H9 (cell line): ENCODE measurements around the gene P2RX2. TPM values are rescaled to one million over a fixed set of nuclear protein-coding genes. Genes with fewer than 3 reads are reported as not detected.
A peak's percentile ranks its signal among the peaks of the same experiment; 100 is the strongest.

Experiments
- DNase-seq: peaks from one replicate; pipeline ENCODE4 v3.0.0-alpha.2; 2017
- H2AFZ ChIP-seq: one replicate; pipeline ENCODE4 v1.6.1; 2013; ENCODE audit warnings: mild to moderate bottlenecking, low read length, control low read depth, moderate library complexity
- H2AK5ac ChIP-seq: 2 replicates; pipeline ENCODE4 v1.6.1; 2013; ENCODE audit warnings: low read length, control low read depth, mixed read lengths; ENCODE audit not compliant: insufficient read length
- H2BK120ac ChIP-seq: one replicate; pipeline ENCODE4 v1.6.1; 2013; ENCODE audit warnings: low read depth, mild to moderate bottlenecking, low read length, control low read depth, inconsistent platforms; ENCODE audit not compliant: poor library complexity, severe bottlenecking
- H2BK12ac ChIP-seq: 2 replicates; pipeline ENCODE4 v1.6.1; 2013; ENCODE audit warnings: low read length, control low read depth, mixed read lengths, low read depth; ENCODE audit not compliant: insufficient read length
- H2BK15ac ChIP-seq: 2 replicates; pipeline ENCODE4 v1.6.1; 2013; ENCODE audit warnings: low read depth, low read length, control low read depth
- H2BK20ac ChIP-seq: one replicate; pipeline ENCODE4 v1.6.1; 2013; ENCODE audit warnings: low read depth, mild to moderate bottlenecking, low read length, control low read depth, inconsistent platforms; ENCODE audit not compliant: poor library complexity, severe bottlenecking
- H2BK5ac ChIP-seq: 2 replicates; pipeline ENCODE4 v1.6.1; 2013; ENCODE audit warnings: low read length, control low read depth, mixed read lengths; ENCODE audit not compliant: insufficient read length
- H3K14ac ChIP-seq: 2 replicates; pipeline ENCODE4 v1.6.1; 2013; ENCODE audit warnings: low read length, control low read depth; ENCODE audit not compliant: insufficient read depth
- H3K18ac ChIP-seq: 2 replicates; pipeline ENCODE4 v1.6.1; 2013; ENCODE audit warnings: low read depth, mild to moderate bottlenecking, mixed read lengths, low read length, control low read depth; ENCODE audit not compliant: insufficient read length
- H3K23ac ChIP-seq: 2 replicates; pipeline ENCODE4 v1.6.1; 2013; ENCODE audit warnings: low read length, control low read depth, mixed read lengths, low read depth; ENCODE audit not compliant: insufficient read length
- H3K23me2 ChIP-seq: 2 replicates; pipeline ENCODE4 v1.6.1; 2013; ENCODE audit warnings: low read depth, mild to moderate bottlenecking, mixed read lengths, low read length, control low read depth; ENCODE audit not compliant: insufficient read length, poor library complexity, severe bottlenecking
- H3K27ac ChIP-seq: 2 replicates; pipeline ENCODE4 v1.5.1; 2013; ENCODE audit warnings: low read length, control low read depth, mixed read lengths, low read depth; ENCODE audit not compliant: insufficient read length
- H3K27me3 ChIP-seq: 2 replicates; pipeline ENCODE4 v1.6.1; 2013; ENCODE audit warnings: low read length, control low read depth, inconsistent platforms; ENCODE audit not compliant: insufficient read depth
- H3K4ac ChIP-seq: 2 replicates; pipeline ENCODE4 v1.6.1; 2013; ENCODE audit warnings: low read depth, mild to moderate bottlenecking, control low read depth, inconsistent platforms, low read length, moderate library complexity
- H3K4me1 ChIP-seq: 2 replicates; pipeline ENCODE4 v1.6.1; 2013; ENCODE audit warnings: low read length, control low read depth, inconsistent platforms; ENCODE audit not compliant: insufficient read depth
- H3K4me2 ChIP-seq: 2 replicates; pipeline ENCODE4 v1.6.1; 2013; ENCODE audit warnings: low read length, control low read depth, mixed read lengths; ENCODE audit not compliant: insufficient read length, insufficient read depth
- H3K56ac ChIP-seq: 2 replicates; pipeline ENCODE4 v1.6.1; 2013; ENCODE audit warnings: low read depth, mild to moderate bottlenecking, mixed read lengths, low read length, control low read depth; ENCODE audit not compliant: insufficient read length
- H3K79me1 ChIP-seq: 2 replicates; pipeline ENCODE4 v1.6.1; 2013; ENCODE audit warnings: low read depth, mild to moderate bottlenecking, moderate library complexity, low read length, control low read depth, inconsistent platforms; ENCODE audit not compliant: insufficient read depth, poor library complexity, severe bottlenecking
- H3K79me2 ChIP-seq: 2 replicates; pipeline ENCODE4 v1.6.1; 2013; ENCODE audit warnings: low read length, control low read depth, inconsistent platforms; ENCODE audit not compliant: insufficient read depth
- H3K9ac ChIP-seq: 2 replicates; pipeline ENCODE4 v1.6.1; 2013; ENCODE audit warnings: low read length, control low read depth, mixed read lengths; ENCODE audit not compliant: insufficient read length; ENCODE audit errors: extremely low read depth
- H3K9me3 ChIP-seq: one replicate; pipeline ENCODE4 v1.6.1; 2013; ENCODE audit warnings: low read depth, low read length, inconsistent platforms; ENCODE audit not compliant: control insufficient read depth
- H3T11ph ChIP-seq: one replicate; pipeline ENCODE4 v1.6.1; 2013; ENCODE audit warnings: mild to moderate bottlenecking, low read length, control low read depth, inconsistent platforms
- H4K20me1 ChIP-seq: one replicate; pipeline ENCODE4 v1.6.1; 2013; ENCODE audit not compliant: control insufficient read depth, insufficient read length, insufficient read depth
- H4K5ac ChIP-seq: 2 replicates; pipeline ENCODE4 v1.6.1; 2013; ENCODE audit warnings: low read depth, mild to moderate bottlenecking, mixed read lengths, low read length, control low read depth; ENCODE audit not compliant: insufficient read length
- H4K8ac ChIP-seq: replicated peaks from 2 replicates; pipeline ENCODE4 v1.6.1; 2013; ENCODE audit warnings: low read length, control low read depth, mixed read lengths, low read depth; ENCODE audit not compliant: insufficient read length
- H4K91ac ChIP-seq: 2 replicates; pipeline ENCODE4 v1.6.1; 2013; ENCODE audit warnings: low read depth, mild to moderate bottlenecking, moderate library complexity, mixed read lengths, low read length, control low read depth; ENCODE audit not compliant: insufficient read length
- H3K27ac Mint-ChIP-seq, 3 experiments: 2 replicates in 2 of 3; 3 replicates in 1 of 3; pipeline ENCODE4 v1.8.0; 2020 to 2021; ENCODE audit warnings: mixed read lengths in 3 of 3, mild to moderate bottlenecking in 1 of 3, moderate library complexity in 1 of 3
- H3K27me3 Mint-ChIP-seq: 2 replicates; pipeline ENCODE4 v1.8.0; 2021; ENCODE audit warnings: low read depth, mild to moderate bottlenecking, moderate library complexity, mixed read lengths
- H3K36me3 Mint-ChIP-seq, 3 experiments: 2 replicates in 2 of 3; 3 replicates in 1 of 3; pipeline ENCODE4 v1.8.0; 2020 to 2021; ENCODE audit warnings: low read depth in 3 of 3, mixed read lengths in 3 of 3; ENCODE audit not compliant: insufficient read depth in 1 of 3
- H3K4me1 Mint-ChIP-seq, 2 experiments: 2 replicates each; pipeline ENCODE4 v1.8.0; 2020; ENCODE audit warnings: mixed read lengths in 2 of 2
- H3K4me3 Mint-ChIP-seq, 2 experiments: 2 replicates in 1 of 2; 3 replicates in 1 of 2; pipeline ENCODE4 v1.8.0; 2020 to 2021; ENCODE audit warnings: mild to moderate bottlenecking in 2 of 2, mixed read lengths in 2 of 2, moderate library complexity in 1 of 2
- H3K9me3 Mint-ChIP-seq, 2 experiments: 2 replicates in 1 of 2; 3 replicates in 1 of 2; pipeline ENCODE4 v1.8.0; 2020; ENCODE audit warnings: mild to moderate bottlenecking in 2 of 2, mixed read lengths in 2 of 2, moderate library complexity in 1 of 2
- WGBS: extraction: QIAGEN DNeasy Blood & Tissue Kit; methylation state at CpG from one replicate; pipeline ENCODE4 v1.1.7; 2013; ENCODE audit warnings: missing lambda C conversion rate, low lambda C conversion rate, mixed read lengths; ENCODE audit not compliant: insufficient read length; ENCODE audit errors: extremely low coverage; 5-methylcytosine and 5-hydroxymethylcytosine counted together
- total RNA-seq: library from RNA; stranded (reverse); gene quantifications from 2 replicates; pipeline ENCODE4 v1.2.1, GENCODE V29; 2021
- TF ChIP-seq, protein P1 (sequence below): fragments of 200-600 bp; sonication (generic); conservative IDR thresholded peaks from 3 replicates; pipeline ENCODE4 v1.8.0; 2021; ENCODE audit warnings: antibody characterized with exemption, mild to moderate bottlenecking

Gene P2RX2
- total RNA-seq, 1 experiment from 2014 or later = 1.8 TPM

DNA sequence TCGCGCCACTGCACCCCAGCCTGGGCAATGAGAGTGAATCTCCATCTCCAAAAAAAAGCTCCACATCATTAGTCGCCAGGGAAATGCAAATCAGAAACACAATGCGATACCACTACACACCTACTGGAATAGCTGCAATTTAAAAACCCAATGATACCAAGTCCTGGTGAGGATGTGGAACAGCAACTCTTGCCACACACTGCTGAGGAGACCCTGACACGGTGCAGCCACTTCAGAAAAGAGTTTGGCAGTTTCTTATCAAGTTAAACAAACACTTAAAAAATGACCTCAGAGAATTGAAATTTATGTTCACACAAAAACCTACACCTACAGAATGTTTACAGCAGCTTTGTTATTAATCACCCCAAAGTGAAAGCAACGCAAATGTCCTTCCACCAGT is 12.1 kb downstream of the P2RX2 start:
- no peak overlapping the region for H2BK120ac ChIP-seq
- H3K14ac ChIP-seq = no peak overlapping the region
- H3K27ac Mint-ChIP-seq = peak overlapping the region in 1 of 3 experiments; percentile 53; a peak in 2 of 7 replicates
- H2AK5ac ChIP-seq = no peak overlapping the region
- no peak overlapping the region for H2BK12ac ChIP-seq
- H3K23ac ChIP-seq = no peak overlapping the region
- no peaks in the 10 kb centered on the region for H3K79me1 ChIP-seq
- H3K9me3 Mint-ChIP-seq = no peaks in the 10 kb centered on the region
- H4K20me1 ChIP-seq = no peaks in the 10 kb centered on the region
- TF ChIP-seq, protein P1, sequence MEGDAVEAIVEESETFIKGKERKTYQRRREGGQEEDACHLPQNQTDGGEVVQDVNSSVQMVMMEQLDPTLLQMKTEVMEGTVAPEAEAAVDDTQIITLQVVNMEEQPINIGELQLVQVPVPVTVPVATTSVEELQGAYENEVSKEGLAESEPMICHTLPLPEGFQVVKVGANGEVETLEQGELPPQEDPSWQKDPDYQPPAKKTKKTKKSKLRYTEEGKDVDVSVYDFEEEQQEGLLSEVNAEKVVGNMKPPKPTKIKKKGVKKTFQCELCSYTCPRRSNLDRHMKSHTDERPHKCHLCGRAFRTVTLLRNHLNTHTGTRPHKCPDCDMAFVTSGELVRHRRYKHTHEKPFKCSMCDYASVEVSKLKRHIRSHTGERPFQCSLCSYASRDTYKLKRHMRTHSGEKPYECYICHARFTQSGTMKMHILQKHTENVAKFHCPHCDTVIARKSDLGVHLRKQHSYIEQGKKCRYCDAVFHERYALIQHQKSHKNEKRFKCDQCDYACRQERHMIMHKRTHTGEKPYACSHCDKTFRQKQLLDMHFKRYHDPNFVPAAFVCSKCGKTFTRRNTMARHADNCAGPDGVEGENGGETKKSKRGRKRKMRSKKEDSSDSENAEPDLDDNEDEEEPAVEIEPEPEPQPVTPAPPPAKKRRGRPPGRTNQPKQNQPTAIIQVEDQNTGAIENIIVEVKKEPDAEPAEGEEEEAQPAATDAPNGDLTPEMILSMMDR = no peak
- H4K8ac ChIP-seq = no peak overlapping the region
- H2BK20ac ChIP-seq = no peak overlapping the region
- H3K4me2 ChIP-seq = no peak overlapping the region
- no peak overlapping the region for H2BK5ac ChIP-seq
- H3K23me2 ChIP-seq = no peaks in the 10 kb centered on the region
- no peaks in the 10 kb centered on the region for H3K27me3 ChIP-seq
- H3K4me1 ChIP-seq = no peaks in the 10 kb centered on the region
- no peaks in the 10 kb centered on the region for H3K27me3 Mint-ChIP-seq
- no peak overlapping the region for H3K18ac ChIP-seq
- H3K36me3 Mint-ChIP-seq = peaks cover 57 to 88% (median 76%) of the 10 kb centered on the region in 3 experiments; a peak in 6 of 7 replicates
- no peak overlapping the region for H4K5ac ChIP-seq
- no peak overlapping the region for H3K27ac ChIP-seq
- no peak overlapping the region for H2BK15ac ChIP-seq
- H4K91ac ChIP-seq = no peak overlapping the region
- H3K9ac ChIP-seq = no peak overlapping the region
- no peak overlapping the region for H3K4me3 Mint-ChIP-seq
- no CpG with 5 or more reads among the region's 6 CpGs for WGBS
- no peaks in the 10 kb centered on the region for H3K79me2 ChIP-seq
- H3K56ac ChIP-seq = no peak overlapping the region
- H3T11ph ChIP-seq = no peak overlapping the region
- no peaks in the 10 kb centered on the region for H3K4me1 Mint-ChIP-seq
- no peak overlapping the region for H3K4ac ChIP-seq
- DNase-seq = no peak
- H2AFZ ChIP-seq = no peak overlapping the region
- H3K9me3 ChIP-seq = no peaks in the 10 kb centered on the region
